GM13977 (cell line): ENCODE data around the gene SLC9A1.
A peak's percentile ranks its signal among the peaks of the same experiment; 100 is the strongest.

Experiments used
- DNase-seq: peaks from one replicate; pipeline ENCODE4 v3.0.0; 2012; ENCODE audit warnings: low spot score
- CTCF ChIP-seq: IDR thresholded peaks from 2 replicates; pipeline ENCODE4 v1.5.1; 2012; ENCODE audit warnings: mild to moderate bottlenecking, control low read depth; ENCODE audit not compliant: insufficient read depth; ENCODE audit errors: extremely low read depth, missing control alignments
- in situ Hi-C: fragments of 300-500 bp; cut with MboI; formaldehyde crosslinking; loops from one replicate; pipeline ENCODE4 v1.12.0; 2022; ENCODE audit warnings: low sequenced_read_pairs, low pct_unique_long_range_greater_than_20kb, mixed read lengths, inconsistent platforms; ENCODE audit not compliant: unreplicated experiment

The SLC9A1 gene

DNA sequence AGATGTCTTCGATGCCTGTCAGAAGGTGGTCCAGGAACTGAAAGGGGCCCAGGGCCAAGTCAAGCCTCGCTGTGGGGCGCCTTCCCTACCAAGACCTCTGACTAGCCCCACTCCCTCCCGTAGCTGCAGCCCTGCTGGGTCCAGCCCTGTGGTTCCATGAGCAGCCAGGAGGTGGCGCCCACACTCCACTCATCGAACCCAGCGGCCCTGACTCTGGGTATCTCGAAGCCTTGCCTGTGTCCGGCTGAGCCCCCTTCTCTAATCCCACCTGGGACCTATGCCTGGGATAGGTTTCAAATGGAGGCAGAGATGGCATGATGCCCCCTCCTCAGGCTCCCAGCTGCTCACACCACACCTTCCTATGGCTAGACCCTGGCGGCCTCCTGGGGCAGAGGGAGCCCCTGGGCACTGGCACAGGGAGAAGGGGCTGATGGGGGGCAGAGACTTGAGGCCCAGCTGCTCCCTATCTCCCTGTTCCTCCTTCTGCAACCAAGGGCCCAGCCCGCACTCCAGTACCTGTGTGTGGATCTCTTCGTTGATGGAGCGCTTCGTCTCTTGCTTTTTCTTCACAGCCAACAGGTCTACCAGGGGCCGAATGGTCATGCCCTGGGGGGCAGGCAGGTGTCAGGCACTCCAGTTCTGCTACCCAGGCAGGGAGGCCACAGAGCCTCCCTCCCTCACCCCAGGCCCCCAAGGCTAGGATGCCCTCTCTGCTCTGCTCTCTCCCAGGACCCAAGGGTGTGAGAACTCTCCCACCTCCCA lies 52.0 kb downstream of the SLC9A1 start:
- in situ Hi-C loops = loop anchor here (5.0 kb wide), 2 partner anchors 109 to 179 kb away; no protein-coding TSS in a partner anchor
- peak; percentile 100 for TF ChIP-seq CTCF
- DNase-seq = peak; percentile 86

GRCh38 chr1:27102134-27102706 lies 52.7 kb downstream of the SLC9A1 start:
- in situ Hi-C loops = loop anchor here (5.0 kb wide), 2 partner anchors 110 to 180 kb away; no protein-coding TSS in a partner anchor
- no peak for DNase-seq
- no peak for TF ChIP-seq CTCF

DNA sequence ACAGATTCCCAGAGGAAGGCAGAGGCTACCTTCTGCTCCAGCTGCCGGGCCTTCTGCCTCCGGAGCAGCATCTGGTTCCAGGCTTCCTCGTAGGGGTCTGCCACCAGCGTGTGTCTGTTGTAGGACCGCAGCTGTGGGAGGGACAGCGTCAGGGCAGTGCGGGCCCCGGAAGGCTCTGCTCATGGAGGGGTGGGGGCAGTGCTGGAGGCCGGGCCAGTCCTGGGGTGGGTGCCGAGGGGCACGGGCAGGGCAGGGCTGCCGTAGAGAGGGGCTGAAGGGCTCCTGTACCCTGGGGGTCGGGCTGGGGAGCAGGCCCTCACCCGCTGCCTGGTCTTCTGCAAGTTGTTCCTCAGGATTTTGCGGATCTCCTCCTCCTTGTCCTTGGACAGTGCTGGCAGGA lies 53.2 kb downstream of the SLC9A1 start:
- no peak for TF ChIP-seq CTCF
- in situ Hi-C loops = loop anchor here (5.0 kb wide), 2 partner anchors 111 to 181 kb away; no protein-coding TSS in a partner anchor
- no peak for DNase-seq

- in situ Hi-C loops = loop anchor here (5.0 kb wide), 2 partner anchors 111 to 181 kb away; no protein-coding TSS in a partner anchor
- no peak for DNase-seq
- no peak for TF ChIP-seq CTCF
These were observed 53.9 kb downstream of the SLC9A1 start for GRCh38 chr1:27101054-27101491.

GRCh38 chr1:27100335-27101053 lies 54.4 kb downstream of the SLC9A1 start:
- TF ChIP-seq CTCF = no peak
- in situ Hi-C loops = loop anchor here (5.0 kb wide), 2 partner anchors 112 to 182 kb away; no protein-coding TSS in a partner anchor
- DNase-seq = no peak

DNA sequence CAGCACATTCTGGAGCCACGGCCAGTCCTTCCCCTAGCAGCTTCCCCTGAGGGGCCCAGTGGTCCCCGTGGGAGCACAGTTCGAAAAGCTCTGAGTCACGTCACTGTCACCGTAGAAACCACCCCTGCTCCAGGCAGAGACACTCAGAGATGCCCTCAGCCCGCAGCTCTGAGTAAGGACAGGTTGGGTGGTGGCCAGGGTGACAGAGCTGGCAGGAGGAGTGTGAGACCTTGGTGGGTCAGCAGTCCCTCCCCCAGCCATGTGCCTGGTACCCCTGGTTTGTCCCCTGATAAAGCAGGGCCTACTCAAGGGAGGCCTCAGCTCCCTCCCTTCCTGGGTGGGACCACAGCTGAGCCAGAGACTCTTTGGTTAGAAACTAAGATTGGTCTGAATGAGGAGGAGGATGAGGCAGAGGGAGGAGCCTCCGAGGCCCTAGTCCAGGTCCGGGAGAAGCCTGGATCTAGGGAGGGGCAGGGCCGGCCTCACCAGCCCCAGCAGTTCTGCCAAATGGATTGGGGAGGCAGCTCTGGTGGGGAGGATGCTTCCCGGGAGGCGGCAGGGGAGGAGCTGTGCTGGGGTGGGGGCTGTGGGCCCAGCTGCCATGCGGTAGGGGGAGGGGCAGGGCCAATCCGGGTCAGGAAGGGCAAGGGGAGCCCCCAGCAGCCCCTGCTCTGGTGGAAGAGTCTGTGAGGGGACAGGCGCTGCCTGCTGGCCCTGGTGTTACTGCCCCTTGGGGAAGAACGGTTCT lies 55.2 kb downstream of the SLC9A1 start:
- in situ Hi-C loops = loop anchor here (5.0 to 10.0 kb wide), 3 partner anchors 55 to 183 kb away; no protein-coding TSS in a partner anchor
- peak; percentile 77 for DNase-seq
- TF ChIP-seq CTCF = no peak
